HEK293 (cell line): Measurements from ENCODE around the gene NAT8.

Experiments
- KLF1 ChIP-seq: fragments of 450-650 bp; formaldehyde crosslinking; IDR thresholded peaks from 2 replicates; pipeline ENCODE4 v1.5.1; 2016; ENCODE audit warnings: missing biosample characterization, missing genetic modification characterization
- YY1 ChIP-seq: fragments of 450-650 bp; formaldehyde crosslinking; IDR thresholded peaks from 2 replicates; pipeline ENCODE4 v1.5.1; 2018; ENCODE audit warnings: missing biosample characterization, missing genetic modification characterization
- ZBTB8A ChIP-seq: fragments of 450-650 bp; formaldehyde crosslinking; IDR thresholded peaks from 2 replicates; pipeline ENCODE4 v1.5.1; 2016; ENCODE audit warnings: missing biosample characterization, missing genetic modification characterization
- ZNF174 ChIP-seq: fragments of 450-650 bp; formaldehyde crosslinking; IDR thresholded peaks from 2 replicates; pipeline ENCODE4 v1.5.0; 2017; ENCODE audit warnings: missing biosample characterization, mild to moderate bottlenecking, missing genetic modification characterization
- ZNF239 ChIP-seq: fragments of 450-650 bp; formaldehyde crosslinking; IDR thresholded peaks from 2 replicates; pipeline ENCODE4 v1.5.1; 2016; ENCODE audit warnings: missing biosample characterization, missing genetic modification characterization
- ZNF530 ChIP-seq: fragments of 450-650 bp; formaldehyde crosslinking; IDR thresholded peaks from 2 replicates; pipeline ENCODE4 v1.5.1; 2016; ENCODE audit warnings: low read depth, missing biosample characterization, missing genetic modification characterization
- ZNF76 ChIP-seq: fragments of 450-650 bp; formaldehyde crosslinking; IDR thresholded peaks from 2 replicates; pipeline ENCODE4; 2016; ENCODE audit warnings: low read depth, missing biosample characterization, missing genetic modification characterization, borderline replicate concordance
- TF ChIP-seq, protein P1 (sequence below): fragments of 450-650 bp; formaldehyde crosslinking; IDR thresholded peaks from 2 replicates; pipeline ENCODE4 v1.5.1; 2016; ENCODE audit warnings: missing biosample characterization, missing genetic modification characterization
- TF ChIP-seq, protein P2 (sequence below): fragments of 450-650 bp; formaldehyde crosslinking; IDR thresholded peaks from 2 replicates; pipeline ENCODE4 v1.5.1; 2016; ENCODE audit warnings: missing biosample characterization, missing genetic modification characterization

DNA sequence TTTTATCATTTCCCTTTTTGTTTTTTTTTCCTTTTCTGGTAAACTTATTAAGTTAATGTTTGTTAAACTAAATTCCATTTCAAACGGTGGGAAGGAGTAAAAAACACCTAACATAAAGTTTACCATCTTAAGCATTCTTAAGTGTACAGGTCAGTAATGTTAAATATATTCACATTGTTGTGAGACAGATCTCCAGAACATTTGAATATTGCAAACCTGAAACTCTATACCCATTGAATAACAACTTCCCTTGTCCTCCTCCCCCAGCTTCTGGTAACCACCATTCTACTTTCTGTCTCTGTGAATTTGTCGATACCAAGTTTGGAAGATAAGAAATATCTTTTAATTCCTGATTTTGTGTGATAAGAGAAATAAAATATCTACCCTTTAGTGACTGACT is 12.0 kb upstream of the NAT8 start:
- TF ChIP-seq, protein P1, sequence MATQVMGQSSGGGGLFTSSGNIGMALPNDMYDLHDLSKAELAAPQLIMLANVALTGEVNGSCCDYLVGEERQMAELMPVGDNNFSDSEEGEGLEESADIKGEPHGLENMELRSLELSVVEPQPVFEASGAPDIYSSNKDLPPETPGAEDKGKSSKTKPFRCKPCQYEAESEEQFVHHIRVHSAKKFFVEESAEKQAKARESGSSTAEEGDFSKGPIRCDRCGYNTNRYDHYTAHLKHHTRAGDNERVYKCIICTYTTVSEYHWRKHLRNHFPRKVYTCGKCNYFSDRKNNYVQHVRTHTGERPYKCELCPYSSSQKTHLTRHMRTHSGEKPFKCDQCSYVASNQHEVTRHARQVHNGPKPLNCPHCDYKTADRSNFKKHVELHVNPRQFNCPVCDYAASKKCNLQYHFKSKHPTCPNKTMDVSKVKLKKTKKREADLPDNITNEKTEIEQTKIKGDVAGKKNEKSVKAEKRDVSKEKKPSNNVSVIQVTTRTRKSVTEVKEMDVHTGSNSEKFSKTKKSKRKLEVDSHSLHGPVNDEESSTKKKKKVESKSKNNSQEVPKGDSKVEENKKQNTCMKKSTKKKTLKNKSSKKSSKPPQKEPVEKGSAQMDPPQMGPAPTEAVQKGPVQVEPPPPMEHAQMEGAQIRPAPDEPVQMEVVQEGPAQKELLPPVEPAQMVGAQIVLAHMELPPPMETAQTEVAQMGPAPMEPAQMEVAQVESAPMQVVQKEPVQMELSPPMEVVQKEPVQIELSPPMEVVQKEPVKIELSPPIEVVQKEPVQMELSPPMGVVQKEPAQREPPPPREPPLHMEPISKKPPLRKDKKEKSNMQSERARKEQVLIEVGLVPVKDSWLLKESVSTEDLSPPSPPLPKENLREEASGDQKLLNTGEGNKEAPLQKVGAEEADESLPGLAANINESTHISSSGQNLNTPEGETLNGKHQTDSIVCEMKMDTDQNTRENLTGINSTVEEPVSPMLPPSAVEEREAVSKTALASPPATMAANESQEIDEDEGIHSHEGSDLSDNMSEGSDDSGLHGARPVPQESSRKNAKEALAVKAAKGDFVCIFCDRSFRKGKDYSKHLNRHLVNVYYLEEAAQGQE, result no peak
- TF ChIP-seq YY1 (tag by site-specific recombination) (no peak), ZBTB8A (tag by site-specific recombination) (no peak), ZNF239 (no peak), ZNF530 (no peak), KLF1 (tag by site-specific recombination) (no peak), ZNF174 (no peak), ZNF76 (tag by site-specific recombination) (no peak)
- TF ChIP-seq, protein P2, sequence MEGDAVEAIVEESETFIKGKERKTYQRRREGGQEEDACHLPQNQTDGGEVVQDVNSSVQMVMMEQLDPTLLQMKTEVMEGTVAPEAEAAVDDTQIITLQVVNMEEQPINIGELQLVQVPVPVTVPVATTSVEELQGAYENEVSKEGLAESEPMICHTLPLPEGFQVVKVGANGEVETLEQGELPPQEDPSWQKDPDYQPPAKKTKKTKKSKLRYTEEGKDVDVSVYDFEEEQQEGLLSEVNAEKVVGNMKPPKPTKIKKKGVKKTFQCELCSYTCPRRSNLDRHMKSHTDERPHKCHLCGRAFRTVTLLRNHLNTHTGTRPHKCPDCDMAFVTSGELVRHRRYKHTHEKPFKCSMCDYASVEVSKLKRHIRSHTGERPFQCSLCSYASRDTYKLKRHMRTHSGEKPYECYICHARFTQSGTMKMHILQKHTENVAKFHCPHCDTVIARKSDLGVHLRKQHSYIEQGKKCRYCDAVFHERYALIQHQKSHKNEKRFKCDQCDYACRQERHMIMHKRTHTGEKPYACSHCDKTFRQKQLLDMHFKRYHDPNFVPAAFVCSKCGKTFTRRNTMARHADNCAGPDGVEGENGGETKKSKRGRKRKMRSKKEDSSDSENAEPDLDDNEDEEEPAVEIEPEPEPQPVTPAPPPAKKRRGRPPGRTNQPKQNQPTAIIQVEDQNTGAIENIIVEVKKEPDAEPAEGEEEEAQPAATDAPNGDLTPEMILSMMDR (tag by site-specific recombination), result no peak
